ENCODE data around the gene SLC13A4.

Gene SLC13A4

GRCh38 chr7:135721198-135721820, 6.7 kb downstream of the SLC13A4 start:
- H3K4me3 ChIP-seq (ENCODE audit: low read depth, low read length), result no peak overlapping the region
- no peak for DNase-seq (ENCODE audit: low read depth)
- no peak for TF ChIP-seq CTCF (IDR thresholded peaks at IDR 0.05; ENCODE audit: insufficient read depth, low read depth, low read length, missing control alignments)

- no peak for DNase-seq (ENCODE audit: low read depth)
- TF ChIP-seq CTCF (IDR thresholded peaks at IDR 0.05; ENCODE audit: insufficient read depth, low read depth, low read length, missing control alignments), result no peak
- no peak overlapping the region for H3K4me3 ChIP-seq (ENCODE audit: low read depth, low read length)
These were observed 8.3 kb downstream of the SLC13A4 start for GRCh38 chr7:135719688-135720087.

GRCh38 chr7:135718794-135719437, 9.1 kb downstream of the SLC13A4 start:
- DNase-seq (ENCODE audit: low read depth), result no peak
- no peak for TF ChIP-seq CTCF (IDR thresholded peaks at IDR 0.05; ENCODE audit: insufficient read depth, low read depth, low read length, missing control alignments)
- H3K4me3 ChIP-seq (ENCODE audit: low read depth, low read length), result no peak overlapping the region

- TF ChIP-seq CTCF (IDR thresholded peaks at IDR 0.05; ENCODE audit: insufficient read depth, low read depth, low read length, missing control alignments), result no peak
- DNase-seq (ENCODE audit: low read depth), result no peak
- H3K4me3 ChIP-seq (ENCODE audit: low read depth, low read length), result no peak overlapping the region
These were observed 9.8 kb downstream of the SLC13A4 start for GRCh38 chr7:135718219-135718618.

- H3K4me3 ChIP-seq (ENCODE audit: low read depth, low read length), result no peak overlapping the region
- TF ChIP-seq CTCF (IDR thresholded peaks at IDR 0.05; ENCODE audit: insufficient read depth, low read depth, low read length, missing control alignments), result no peak
- DNase-seq (ENCODE audit: low read depth), result no peak
These were observed 10.3 kb downstream of the SLC13A4 start for GRCh38 chr7:135717693-135718092.

GRCh38 chr7:135716677-135717238, 11.2 kb downstream of the SLC13A4 start:
- H3K4me3 ChIP-seq (ENCODE audit: low read depth, low read length), result no peak overlapping the region
- no peak for DNase-seq (ENCODE audit: low read depth)
- TF ChIP-seq CTCF (IDR thresholded peaks at IDR 0.05; ENCODE audit: insufficient read depth, low read depth, low read length, missing control alignments), result no peak
